Spleen (tissue), 7 donors: ENCODE results near the gene CCDC106.

Experiments used
- CTCF ChIP-seq, 11 experiments: fragments of 200-600 bp in 7 of 11; fragments of 450-650 bp in 4 of 11; sonication (generic) in 4 of 11; IDR thresholded peaks in 8 of 11; conservative IDR thresholded peaks in 3 of 11; 1 replicate in 7 of 11; 2 replicates in 4 of 11; pipeline versions ENCODE4 v1.4.0 to v1.8.0; 2016 to 2021; ENCODE audit warnings: antibody characterized with exemption in 11 of 11, inconsistent platforms in 4 of 11, mild to moderate bottlenecking in 1 of 11
- POLR2A ChIP-seq, 3 donors: fragments of 450-650 bp; IDR thresholded peaks; one replicate each; pipeline ENCODE4 v1.5.1; 2017; ENCODE audit warnings: antibody characterized with exemption in 3 of 3, mild to moderate bottlenecking in 1 of 3
- POLR2AphosphoS5 ChIP-seq, 3 donors: sonication (generic); formaldehyde crosslinking; IDR thresholded peaks; one replicate each; pipeline ENCODE4 v1.5.1; 2017; ENCODE audit warnings: antibody characterized with exemption in 3 of 3
- donor health status: DM: no; HTN: no; CAD: no; lungs with moderate emphysema.
- donor health status: DM: no; HTN: no; CAD: no.
- donor health status: DM: no; HTN: no; CAD: no.

- TF ChIP-seq CTCF (IDR thresholded peaks at IDR 0.05 in 8 of 11, conservative IDR thresholded peaks at IDR 0.05 in 3 of 11) (no peak), POLR2AphosphoS5 (IDR thresholded peaks at IDR 0.05) (peak in 1 of 3 donors; percentile 39), POLR2A (IDR thresholded peaks at IDR 0.05) (no peak)
These were observed 54.2 kb downstream of the CCDC106 start for GRCh38 chr19:55702131-55702627.
